Vagina (tissue), 2 donors: Measurements from ENCODE around the gene ALDOC.

Experiments
- CTCF ChIP-seq, 3 experiments: fragments of 450-650 bp in 2 of 3; fragments of 200-600 bp in 1 of 3; sonication (generic) in 1 of 3; IDR thresholded peaks; one replicate each; pipeline ENCODE4 v1.5.1; 2017 to 2019; ENCODE audit warnings: antibody characterized with exemption in 3 of 3, mild to moderate bottlenecking in 2 of 3, moderate library complexity in 2 of 3
- POLR2AphosphoS5 ChIP-seq, 2 donors: sonication (generic); formaldehyde crosslinking; IDR thresholded peaks; one replicate each; pipeline ENCODE4 v1.9.0; 2017; ENCODE audit warnings: antibody characterized with exemption in 2 of 2, mild to moderate bottlenecking in 2 of 2, low read depth in 1 of 2; ENCODE audit not compliant: insufficient read depth in 1 of 2

GRCh38 chr17:28612531-28612930 lies 35.8 kb upstream of the ALDOC start:
- TF ChIP-seq CTCF (IDR thresholded peaks at IDR 0.05) (no peak), POLR2AphosphoS5 (IDR thresholded peaks at IDR 0.05; ENCODE audit: insufficient read depth in 1 of 2, low read depth in 1 of 2) (no peak)
